ENCODE results near the gene HDGFL2. TPM values are rescaled to one million over a fixed set of nuclear protein-coding genes. Genes with fewer than 3 reads are reported as not detected.

HDGFL2 gene
- total and polyA plus RNA-seq, 2 donors (not counting 1 experiment from before 2014, with no cell fraction given): 19.5 to 51.2 TPM

GRCh38 chr19:4508698-4509097, 36.6 kb downstream of the HDGFL2 start:
- Histone ChIP-seq H3K4me1 (ENCODE audit: control insufficient read depth, extremely low read depth, insufficient read depth, low read length) (peaks cover 5% of the 10 kb centered on the region), H2AFZ (ENCODE audit: low read length) (no peak overlapping the region), H3K9me3 (ENCODE audit: control insufficient read depth, insufficient read depth, low read depth, low read length) (no peaks in the 10 kb centered on the region), H3K36me3 (ENCODE audit: control insufficient read depth, insufficient read depth, low read length) (peaks cover 3% of the 10 kb centered on the region), H3K79me2 (ENCODE audit: control insufficient read depth, insufficient read depth, low read length) (no peaks in the 10 kb centered on the region), H3K4me3 (replicated peaks in 1 of 4; ENCODE audit: control extremely low read depth in 1 of 4, insufficient read depth in 1 of 4, low read depth in 3 of 4, low read length in 4 of 4) (no peak overlapping the region), H3K4me2 (ENCODE audit: extremely low read depth, insufficient read depth, low read length) (no peak overlapping the region), H3K27me3 (ENCODE audit: control insufficient read depth, insufficient read depth, low read length) (no peaks in the 10 kb centered on the region), H4K20me1 (ENCODE audit: control insufficient read depth, extremely low read depth, insufficient read depth, low read length) (no peaks in the 10 kb centered on the region), H3K27ac (ENCODE audit: insufficient read depth, low read length) (no peak overlapping the region), H3K9ac (ENCODE audit: insufficient read depth, low read length) (no peak overlapping the region)
- TF ChIP-seq EZH2 (IDR thresholded peaks at IDR 0.05; ENCODE audit: low read length, missing control alignments): no peak
- TF ChIP-seq, protein P1, sequence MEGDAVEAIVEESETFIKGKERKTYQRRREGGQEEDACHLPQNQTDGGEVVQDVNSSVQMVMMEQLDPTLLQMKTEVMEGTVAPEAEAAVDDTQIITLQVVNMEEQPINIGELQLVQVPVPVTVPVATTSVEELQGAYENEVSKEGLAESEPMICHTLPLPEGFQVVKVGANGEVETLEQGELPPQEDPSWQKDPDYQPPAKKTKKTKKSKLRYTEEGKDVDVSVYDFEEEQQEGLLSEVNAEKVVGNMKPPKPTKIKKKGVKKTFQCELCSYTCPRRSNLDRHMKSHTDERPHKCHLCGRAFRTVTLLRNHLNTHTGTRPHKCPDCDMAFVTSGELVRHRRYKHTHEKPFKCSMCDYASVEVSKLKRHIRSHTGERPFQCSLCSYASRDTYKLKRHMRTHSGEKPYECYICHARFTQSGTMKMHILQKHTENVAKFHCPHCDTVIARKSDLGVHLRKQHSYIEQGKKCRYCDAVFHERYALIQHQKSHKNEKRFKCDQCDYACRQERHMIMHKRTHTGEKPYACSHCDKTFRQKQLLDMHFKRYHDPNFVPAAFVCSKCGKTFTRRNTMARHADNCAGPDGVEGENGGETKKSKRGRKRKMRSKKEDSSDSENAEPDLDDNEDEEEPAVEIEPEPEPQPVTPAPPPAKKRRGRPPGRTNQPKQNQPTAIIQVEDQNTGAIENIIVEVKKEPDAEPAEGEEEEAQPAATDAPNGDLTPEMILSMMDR (conservative IDR thresholded peaks at IDR 0.05 in 1 of 2, IDR thresholded peaks at IDR 0.05 in 1 of 2; ENCODE audit: low read depth in 1 of 2, low read length in 2 of 2): no peak
- no peak for DNase-seq (ENCODE audit: low read depth in 2 of 2)

GRCh38 chr19:4510435-4511255, 38.5 kb downstream of the HDGFL2 start:
- DNase-seq (ENCODE audit: low read depth in 2 of 2): no peak
- Histone ChIP-seq H3K4me3 (replicated peaks in 1 of 4; ENCODE audit: control extremely low read depth in 1 of 4, insufficient read depth in 1 of 4, low read depth in 3 of 4, low read length in 4 of 4) (no peak overlapping the region), H3K79me2 (ENCODE audit: control insufficient read depth, insufficient read depth, low read length) (no peaks in the 10 kb centered on the region), H3K36me3 (ENCODE audit: control insufficient read depth, insufficient read depth, low read length) (no peaks in the 10 kb centered on the region), H2AFZ (ENCODE audit: low read length) (no peak overlapping the region), H3K9me3 (ENCODE audit: control insufficient read depth, insufficient read depth, low read depth, low read length) (no peaks in the 10 kb centered on the region), H3K9ac (ENCODE audit: insufficient read depth, low read length) (no peak overlapping the region), H4K20me1 (ENCODE audit: control insufficient read depth, extremely low read depth, insufficient read depth, low read length) (no peaks in the 10 kb centered on the region), H3K4me1 (ENCODE audit: control insufficient read depth, extremely low read depth, insufficient read depth, low read length) (peaks cover 5% of the 10 kb centered on the region), H3K27me3 (ENCODE audit: control insufficient read depth, insufficient read depth, low read length) (no peaks in the 10 kb centered on the region), H3K27ac (ENCODE audit: insufficient read depth, low read length) (no peak overlapping the region), H3K4me2 (ENCODE audit: extremely low read depth, insufficient read depth, low read length) (no peak overlapping the region)
- TF ChIP-seq EZH2 (IDR thresholded peaks at IDR 0.05; ENCODE audit: low read length, missing control alignments): no peak
- TF ChIP-seq, protein P1 (conservative IDR thresholded peaks at IDR 0.05 in 1 of 2, IDR thresholded peaks at IDR 0.05 in 1 of 2; ENCODE audit: low read depth in 1 of 2, low read length in 2 of 2): no peak

DNA sequence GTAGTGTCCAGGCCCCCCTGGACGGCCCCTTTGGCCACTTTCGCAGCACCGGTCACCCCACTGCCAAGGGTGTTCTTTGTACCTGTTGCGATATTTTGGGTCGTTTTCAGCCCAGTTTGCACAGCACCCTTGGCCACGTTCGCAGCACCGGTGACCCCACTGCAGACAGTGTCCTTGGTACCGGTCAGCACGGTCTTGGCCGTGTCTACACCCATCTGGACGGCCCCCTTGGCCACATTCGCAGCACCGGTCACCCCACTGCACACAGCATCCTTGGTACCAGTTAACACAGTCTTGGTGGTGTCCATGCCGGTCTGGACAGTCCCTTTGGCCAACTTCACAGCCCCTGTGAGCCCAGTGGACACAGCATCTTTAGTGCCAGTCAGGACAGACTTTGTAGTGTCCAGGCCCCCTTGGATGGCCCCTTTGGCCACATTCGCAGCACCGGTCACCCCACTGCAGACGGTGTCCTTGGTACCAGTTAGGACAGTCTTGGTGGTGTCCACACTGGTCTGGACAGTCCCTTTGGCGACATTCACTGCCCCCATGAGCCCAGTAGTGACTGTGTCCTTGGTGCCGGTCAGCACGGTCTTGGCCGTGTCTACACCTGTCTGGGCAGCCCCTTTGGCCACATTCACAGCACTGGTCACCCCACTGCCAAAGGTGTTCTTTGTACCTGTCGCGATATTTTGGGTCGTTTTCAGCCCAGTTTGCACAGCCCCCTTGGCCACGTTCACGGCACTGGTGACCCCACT, 39.4 kb downstream of the HDGFL2 start:
- Histone ChIP-seq H2AFZ (ENCODE audit: low read length) (no peak overlapping the region), H3K9me3 (ENCODE audit: control insufficient read depth, insufficient read depth, low read depth, low read length) (no peaks in the 10 kb centered on the region), H3K36me3 (ENCODE audit: control insufficient read depth, insufficient read depth, low read length) (no peaks in the 10 kb centered on the region), H3K27ac (ENCODE audit: insufficient read depth, low read length) (no peak overlapping the region), H4K20me1 (ENCODE audit: control insufficient read depth, extremely low read depth, insufficient read depth, low read length) (no peaks in the 10 kb centered on the region), H3K4me1 (ENCODE audit: control insufficient read depth, extremely low read depth, insufficient read depth, low read length) (peaks cover 5% of the 10 kb centered on the region), H3K4me3 (replicated peaks in 1 of 4; ENCODE audit: control extremely low read depth in 1 of 4, insufficient read depth in 1 of 4, low read depth in 3 of 4, low read length in 4 of 4) (no peak overlapping the region), H3K27me3 (ENCODE audit: control insufficient read depth, insufficient read depth, low read length) (no peaks in the 10 kb centered on the region), H3K4me2 (ENCODE audit: extremely low read depth, insufficient read depth, low read length) (no peak overlapping the region), H3K79me2 (ENCODE audit: control insufficient read depth, insufficient read depth, low read length) (no peaks in the 10 kb centered on the region), H3K9ac (ENCODE audit: insufficient read depth, low read length) (no peak overlapping the region)
- no peak for TF ChIP-seq EZH2 (IDR thresholded peaks at IDR 0.05; ENCODE audit: low read length, missing control alignments)
- TF ChIP-seq, protein P1 (conservative IDR thresholded peaks at IDR 0.05 in 1 of 2, IDR thresholded peaks at IDR 0.05 in 1 of 2; ENCODE audit: low read depth in 1 of 2, low read length in 2 of 2): no peak
- no peak for DNase-seq (ENCODE audit: low read depth in 2 of 2)
